IgD-negative memory B cell (primary cell): ENCODE measurements around the gene WSCD2. TPM values are rescaled to one million over a fixed set of nuclear protein-coding genes. Genes with fewer than 3 reads are reported as not detected.
A peak's percentile ranks its signal among the peaks of the same experiment; 100 is the strongest.

Experiments
- H3K27ac Mint-ChIP-seq, 3 donors: one replicate each; pipeline ENCODE4 v1.8.0; 2020 to 2022; ENCODE audit warnings: mild to moderate bottlenecking in 3 of 3, mixed read lengths in 3 of 3, moderate library complexity in 1 of 3
- H3K27me3 Mint-ChIP-seq: one replicate; pipeline ENCODE4 v1.8.0; 2021; ENCODE audit warnings: mixed read lengths
- H3K36me3 Mint-ChIP-seq: one replicate; pipeline ENCODE4 v1.8.0; 2020; ENCODE audit warnings: mild to moderate bottlenecking, mixed read lengths
- H3K4me1 Mint-ChIP-seq, 3 donors: one replicate each; pipeline ENCODE4 v1.8.0; 2020 to 2022; ENCODE audit warnings: mixed read lengths in 3 of 3, mild to moderate bottlenecking in 1 of 3
- H3K4me3 Mint-ChIP-seq, 4 donors: one replicate each; pipeline ENCODE4 v1.8.0; 2020 to 2022; ENCODE audit warnings: mild to moderate bottlenecking in 4 of 4, mixed read lengths in 4 of 4, moderate library complexity in 3 of 4
- H3K9me3 Mint-ChIP-seq, 3 donors: one replicate each; pipeline ENCODE4 v1.8.0; 2020 to 2021; ENCODE audit warnings: mixed read lengths in 3 of 3, mild to moderate bottlenecking in 1 of 3
- polyA plus RNA-seq: library from polyadenylated mRNA; unstranded; fragments of 300-500 nt; fragmentation: Illumina TruSeq; gene quantifications from one replicate; pipeline ENCODE4 v1.2.3, GENCODE V29; 2021

Gene WSCD2
- polyA plus RNA-seq: 2.8 TPM

GRCh38 chr12:108129017-108129812 is at the start of gene WSCD2:
Gene WSCD2, plus strand, starts transcription at chr12:108129288. Its CDS starts 66,545 bp downstream, at chr12:108195833.
- Mint-ChIP-seq H3K27ac (peak within 1 kb of the TSS in 2 of 3 donors; percentile 46 to 52), H3K4me3 (peak within 1 kb of the TSS; percentile 74 to 85 (median 78)), H3K27me3 (peaks cover 25% of the 10 kb centered on the region), H3K9me3 (no peaks in the 10 kb centered on the region), H3K36me3 (no peaks in the 10 kb centered on the region), H3K4me1 (peaks cover 5 to 25% (median 5%) of the 10 kb centered on the region in 3 donors)

- peaks cover 5 to 10% (median 7%) of the 10 kb centered on the region in 3 donors for H3K9me3 Mint-ChIP-seq
These were observed 49.4 kb upstream of the WSCD2 start for GRCh38 chr12:108079721-108080120.

GRCh38 chr12:108080363-108080762 is 48.7 kb upstream of the WSCD2 start:
- Mint-ChIP-seq H3K27ac (no peak overlapping the region), H3K4me1 (no peaks in the 10 kb centered on the region), H3K9me3 (peaks cover 5 to 10% (median 7%) of the 10 kb centered on the region in 3 donors), H3K27me3 (peaks cover 30% of the 10 kb centered on the region), H3K4me3 (no peak overlapping the region), H3K36me3 (no peaks in the 10 kb centered on the region)

More at GRCh38 chr12:108079721-108080120, 49.4 kb upstream of the WSCD2 start:
- Mint-ChIP-seq H3K4me3 (no peak overlapping the region), H3K27ac (no peak overlapping the region), H3K36me3 (no peaks in the 10 kb centered on the region), H3K4me1 (no peaks in the 10 kb centered on the region), H3K27me3 (peaks cover 30% of the 10 kb centered on the region)

- Mint-ChIP-seq H3K9me3 (peaks cover 6 to 16% (median 15%) of the 10 kb centered on the region in 3 donors), H3K36me3 (no peaks in the 10 kb centered on the region), H3K4me3 (no peak overlapping the region), H3K27ac (no peak overlapping the region), H3K27me3 (peaks cover 23% of the 10 kb centered on the region), H3K4me1 (no peaks in the 10 kb centered on the region)
These were observed 46.6 kb upstream of the WSCD2 start for GRCh38 chr12:108082485-108082884.

GRCh38 chr12:108087900-108088299 is 41.2 kb upstream of the WSCD2 start:
- H3K27me3 Mint-ChIP-seq: peaks cover 6% of the 10 kb centered on the region
- no peak overlapping the region for H3K27ac Mint-ChIP-seq
- H3K4me1 Mint-ChIP-seq: peaks cover 0 to 4% (median 0%) of the 10 kb centered on the region in 3 donors
- peaks cover 8 to 32% (median 25%) of the 10 kb centered on the region in 3 donors for H3K9me3 Mint-ChIP-seq
- no peaks in the 10 kb centered on the region for H3K36me3 Mint-ChIP-seq
- no peak overlapping the region for H3K4me3 Mint-ChIP-seq

GRCh38 chr12:108090107-108090899 is 38.8 kb upstream of the WSCD2 start:
- Mint-ChIP-seq H3K4me1 (peaks cover 0 to 4% (median 0%) of the 10 kb centered on the region in 3 donors), H3K36me3 (no peaks in the 10 kb centered on the region), H3K4me3 (no peak overlapping the region), H3K27ac (no peak overlapping the region), H3K9me3 (peaks cover 5 to 25% (median 18%) of the 10 kb centered on the region in 3 donors), H3K27me3 (peaks cover 12% of the 10 kb centered on the region)

GRCh38 chr12:108090932-108091678 is 38.0 kb upstream of the WSCD2 start:
- no peak overlapping the region for H3K4me3 Mint-ChIP-seq
- H3K27ac Mint-ChIP-seq: no peak overlapping the region
- H3K9me3 Mint-ChIP-seq: peaks cover 5 to 22% (median 18%) of the 10 kb centered on the region in 3 donors
- H3K4me1 Mint-ChIP-seq: peaks cover 0 to 4% (median 0%) of the 10 kb centered on the region in 3 donors
- no peaks in the 10 kb centered on the region for H3K36me3 Mint-ChIP-seq
- peaks cover 12% of the 10 kb centered on the region for H3K27me3 Mint-ChIP-seq

- H3K36me3 Mint-ChIP-seq: no peaks in the 10 kb centered on the region
- H3K4me3 Mint-ChIP-seq: no peak overlapping the region
- H3K27me3 Mint-ChIP-seq: peaks cover 12% of the 10 kb centered on the region
- peaks cover 5 to 22% (median 18%) of the 10 kb centered on the region in 3 donors for H3K9me3 Mint-ChIP-seq
- H3K4me1 Mint-ChIP-seq: peaks cover 0 to 4% (median 0%) of the 10 kb centered on the region in 3 donors
- H3K27ac Mint-ChIP-seq: no peak overlapping the region
These were observed 37.4 kb upstream of the WSCD2 start for GRCh38 chr12:108091679-108092051.

- peaks cover 16% of the 10 kb centered on the region for H3K27me3 Mint-ChIP-seq
- no peak overlapping the region for H3K4me3 Mint-ChIP-seq
- H3K27ac Mint-ChIP-seq: no peak overlapping the region
- H3K36me3 Mint-ChIP-seq: no peaks in the 10 kb centered on the region
- H3K4me1 Mint-ChIP-seq: peaks cover 0 to 4% (median 0%) of the 10 kb centered on the region in 3 donors
- peaks cover 2 to 10% (median 6%) of the 10 kb centered on the region in 3 donors for H3K9me3 Mint-ChIP-seq
These were observed 35.9 kb upstream of the WSCD2 start for GRCh38 chr12:108093209-108093608.

GRCh38 chr12:108094056-108094649 is 34.9 kb upstream of the WSCD2 start:
- Mint-ChIP-seq H3K27ac (no peak overlapping the region), H3K36me3 (no peaks in the 10 kb centered on the region), H3K4me1 (peaks cover 0 to 4% (median 1%) of the 10 kb centered on the region in 3 donors), H3K4me3 (no peak overlapping the region), H3K27me3 (peaks cover 16% of the 10 kb centered on the region), H3K9me3 (peaks cover 0 to 2% (median under 1%) of the 10 kb centered on the region in 3 donors)

- H3K4me1 Mint-ChIP-seq: peaks cover 0 to 4% (median 1%) of the 10 kb centered on the region in 3 donors
- H3K27me3 Mint-ChIP-seq: peaks cover 13% of the 10 kb centered on the region
- H3K4me3 Mint-ChIP-seq: no peak overlapping the region
- H3K36me3 Mint-ChIP-seq: no peaks in the 10 kb centered on the region
- H3K9me3 Mint-ChIP-seq: no peaks in the 10 kb centered on the region
- H3K27ac Mint-ChIP-seq: no peak overlapping the region
These were observed 31.8 kb upstream of the WSCD2 start for GRCh38 chr12:108097160-108097911.

GRCh38 chr12:108098374-108098773 is 30.7 kb upstream of the WSCD2 start:
- Mint-ChIP-seq H3K9me3 (peaks cover 0 to 2% (median 0%) of the 10 kb centered on the region in 3 donors), H3K27ac (no peak overlapping the region), H3K36me3 (no peaks in the 10 kb centered on the region), H3K4me3 (no peak overlapping the region), H3K4me1 (peaks cover 0 to 4% (median 1%) of the 10 kb centered on the region in 3 donors), H3K27me3 (peaks cover 10% of the 10 kb centered on the region)

GRCh38 chr12:108099073-108099472 is 30.0 kb upstream of the WSCD2 start:
- Mint-ChIP-seq H3K27ac (no peak overlapping the region), H3K4me3 (no peak overlapping the region)

More at GRCh38 chr12:108099073-108099472, 30.0 kb upstream of the WSCD2 start:
- H3K9me3 Mint-ChIP-seq: peaks cover 0 to 3% (median 2%) of the 10 kb centered on the region in 3 donors
- peaks cover 12% of the 10 kb centered on the region for H3K27me3 Mint-ChIP-seq
- H3K36me3 Mint-ChIP-seq: no peaks in the 10 kb centered on the region
- peaks cover 0 to 4% (median 1%) of the 10 kb centered on the region in 3 donors for H3K4me1 Mint-ChIP-seq
